Caki2 (cell line): Measurements from ENCODE around the gene ADCY1. TPM values are rescaled to one million over a fixed set of nuclear protein-coding genes. Genes with fewer than 3 reads are reported as not detected.

Experiments
- DNase-seq: peaks from one replicate; pipeline ENCODE4 v3.0.0-alpha.2; 2015; ENCODE audit warnings: low read depth
- in situ Hi-C: cut with HindIII; loops from 2 replicates; pipeline ENCODE4 v1.10.0; 2016; ENCODE audit warnings: low sequenced_read_pairs, low pct_unique_long_range_greater_than_20kb, mixed read lengths
- total RNA-seq: library from RNA; depleted of rRNA; stranded (reverse); fragments of >200 nt; shearing (Covaris generic); gene quantifications from 2 replicates; pipeline ENCODE4 v1.2.3, GENCODE V29; 2014; ENCODE audit warnings: low replicate concordance

The ADCY1 gene
- total RNA-seq, 1 experiment from 2014 or later: not detected

DNA sequence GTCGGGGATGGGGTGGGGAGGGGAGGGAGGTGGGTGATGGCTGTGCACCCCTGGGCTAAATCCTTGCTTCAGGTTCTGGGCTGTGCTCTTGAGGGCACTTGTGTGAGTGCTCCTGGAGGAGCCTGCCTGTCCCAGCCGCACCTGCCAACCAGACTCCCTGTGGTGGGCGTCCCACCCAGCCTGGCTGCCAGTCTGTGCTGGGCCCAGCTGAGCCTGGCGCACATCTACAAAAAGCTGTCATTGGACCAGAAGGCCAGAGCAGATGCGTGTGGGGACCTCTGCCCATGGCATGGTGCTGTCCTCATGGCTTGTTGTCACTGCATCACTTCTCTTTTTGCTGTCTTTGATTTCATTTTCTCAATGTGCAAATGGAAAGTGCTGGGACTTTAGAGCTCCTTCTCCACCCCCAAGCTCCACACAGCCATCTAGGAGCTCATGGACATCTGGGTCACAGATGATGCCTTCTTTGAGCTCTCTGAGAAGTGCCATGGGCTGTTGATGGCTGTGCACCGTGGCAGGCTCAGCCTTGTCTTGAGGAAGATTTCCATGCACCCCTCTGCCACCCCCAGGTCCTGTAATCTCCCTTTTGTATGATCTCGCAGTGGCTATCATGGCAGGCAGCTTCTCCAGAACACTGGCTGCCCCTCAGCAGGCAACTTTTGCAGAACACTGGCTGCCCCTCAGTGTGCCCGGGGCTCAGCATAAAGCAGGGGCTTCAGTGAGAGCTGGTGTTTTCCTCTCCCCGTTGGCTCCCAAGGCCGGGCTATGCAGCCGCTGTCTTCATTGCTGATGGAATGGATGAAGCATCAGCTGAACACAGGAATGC lies 83.9 kb downstream of the ADCY1 start:
- no peak for DNase-seq
- in situ Hi-C loops: no loop called here

DNA sequence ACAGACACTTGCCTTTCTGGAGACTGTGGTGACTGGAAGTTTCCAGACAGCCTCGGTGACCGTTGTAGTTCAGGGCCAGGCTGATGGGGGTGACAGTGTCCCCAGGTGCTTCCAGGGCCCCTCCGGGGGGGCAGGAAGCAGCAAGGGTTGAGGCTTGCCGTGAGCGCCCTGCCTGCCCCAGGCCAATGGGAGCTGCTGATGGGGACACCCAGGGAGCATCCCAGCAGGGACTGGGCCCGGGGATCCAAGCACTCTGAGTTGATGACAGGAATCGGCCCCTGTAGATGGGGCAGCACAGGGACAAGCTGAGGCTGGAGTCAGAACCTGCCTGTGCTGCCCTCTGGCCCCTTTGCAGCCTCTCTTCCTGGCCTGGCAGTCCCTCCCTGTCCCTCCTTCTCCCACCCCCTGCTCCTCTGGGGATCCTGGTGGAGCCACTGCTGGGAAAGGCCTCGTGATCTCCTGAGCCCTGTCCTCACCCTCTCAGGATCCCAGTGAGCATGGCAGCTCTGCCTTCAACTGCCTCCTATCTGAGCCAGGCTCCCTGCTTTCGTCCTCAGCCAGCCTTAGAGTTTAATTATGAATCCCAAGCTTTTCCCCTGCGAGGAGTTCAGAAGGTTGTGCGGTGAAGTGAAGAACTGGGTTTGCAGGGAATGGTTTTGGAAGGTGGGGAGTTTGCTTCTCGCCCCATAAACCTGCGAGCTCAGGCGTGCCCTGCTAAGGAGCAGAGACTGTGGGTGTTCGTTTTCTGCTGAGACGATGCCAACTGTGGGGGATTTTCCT lies 84.7 kb downstream of the ADCY1 start:
- in situ Hi-C loops: no loop called here
- DNase-seq: no peak

DNA sequence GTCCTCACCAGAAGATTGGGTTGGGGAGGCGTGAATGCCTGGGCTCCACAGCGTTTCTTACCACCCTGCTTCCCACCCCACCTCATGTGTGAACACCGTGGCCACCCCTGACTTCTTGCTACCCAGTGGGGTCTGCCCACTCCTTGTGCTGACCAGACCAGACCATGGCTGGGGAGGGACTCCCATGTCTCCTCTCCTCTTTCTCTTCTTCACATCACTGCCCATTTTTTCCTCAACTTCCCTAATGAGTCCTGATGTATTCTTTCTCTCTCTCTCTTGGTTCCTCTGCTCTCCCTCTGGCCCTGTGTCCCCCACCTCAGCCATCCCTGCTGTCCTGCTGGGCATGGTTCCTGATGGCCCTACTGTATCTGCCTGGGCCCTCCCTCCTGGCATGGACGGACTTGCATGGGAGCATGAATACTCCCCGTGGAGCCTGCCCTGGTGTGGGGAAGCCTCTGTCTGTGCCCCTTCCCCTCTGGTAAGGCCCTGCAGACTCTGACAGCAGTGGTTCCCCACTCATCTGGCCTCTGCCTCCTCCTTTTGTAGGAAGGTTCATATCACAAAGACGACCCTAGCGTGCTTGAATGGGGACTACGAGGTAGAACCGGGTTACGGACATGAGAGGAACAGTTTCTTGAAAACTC lies 85.5 kb downstream of the ADCY1 start:
- in situ Hi-C loops: no loop called here
- no peak for DNase-seq

DNA sequence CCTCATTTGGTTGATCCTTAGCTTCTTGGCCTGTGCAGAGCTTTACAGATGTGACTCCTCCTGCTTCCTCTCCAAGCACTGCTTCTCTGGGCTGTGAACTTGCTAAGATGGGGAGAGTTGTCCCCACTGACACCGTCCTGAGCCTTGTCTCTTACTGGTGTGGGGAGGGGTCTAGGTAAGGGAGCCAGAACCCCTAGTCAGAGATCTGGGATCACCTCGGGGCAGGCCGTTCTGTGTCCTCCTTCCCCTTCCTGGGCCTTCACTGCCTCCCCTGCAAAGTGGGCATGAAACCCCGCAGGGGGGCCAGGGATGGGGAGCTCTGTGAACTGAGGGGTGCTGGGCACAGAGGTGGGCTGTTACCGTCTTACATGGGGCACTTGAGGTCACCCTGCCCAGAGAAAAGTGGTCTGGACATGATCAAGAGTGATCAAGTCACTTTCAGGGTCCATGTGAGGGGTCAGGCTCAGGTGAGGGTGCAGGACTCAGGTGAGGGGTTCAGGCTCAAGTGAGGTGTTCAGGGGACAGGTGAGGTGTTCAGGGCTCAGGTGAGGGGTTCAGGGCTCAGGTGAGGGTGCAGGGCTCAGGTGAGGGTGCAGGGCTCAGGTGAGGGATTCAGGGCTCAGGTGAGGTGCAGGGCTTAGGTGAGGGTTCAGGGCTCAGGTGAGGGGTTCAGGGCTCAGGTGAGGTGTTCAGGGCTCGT lies 86.2 kb downstream of the ADCY1 start:
- in situ Hi-C loops: no loop called here
- no peak for DNase-seq

DNA sequence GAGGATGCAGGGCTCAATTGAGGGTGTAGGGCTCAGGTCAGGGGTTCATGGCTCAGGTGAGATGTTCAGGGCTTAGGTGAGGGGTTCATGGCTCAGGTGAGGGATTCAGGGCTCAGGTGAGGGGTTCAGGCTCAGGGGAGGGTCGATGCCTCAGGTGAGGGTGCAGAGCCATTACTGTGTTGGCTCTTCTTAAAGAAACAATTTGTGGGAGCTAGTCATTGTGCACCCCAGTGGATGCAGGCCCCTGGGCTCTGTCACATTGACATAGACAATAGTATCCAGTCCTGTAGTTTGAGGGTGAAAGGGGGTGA lies 86.7 kb downstream of the ADCY1 start:
- in situ Hi-C loops: no loop called here
- DNase-seq: no peak

DNA sequence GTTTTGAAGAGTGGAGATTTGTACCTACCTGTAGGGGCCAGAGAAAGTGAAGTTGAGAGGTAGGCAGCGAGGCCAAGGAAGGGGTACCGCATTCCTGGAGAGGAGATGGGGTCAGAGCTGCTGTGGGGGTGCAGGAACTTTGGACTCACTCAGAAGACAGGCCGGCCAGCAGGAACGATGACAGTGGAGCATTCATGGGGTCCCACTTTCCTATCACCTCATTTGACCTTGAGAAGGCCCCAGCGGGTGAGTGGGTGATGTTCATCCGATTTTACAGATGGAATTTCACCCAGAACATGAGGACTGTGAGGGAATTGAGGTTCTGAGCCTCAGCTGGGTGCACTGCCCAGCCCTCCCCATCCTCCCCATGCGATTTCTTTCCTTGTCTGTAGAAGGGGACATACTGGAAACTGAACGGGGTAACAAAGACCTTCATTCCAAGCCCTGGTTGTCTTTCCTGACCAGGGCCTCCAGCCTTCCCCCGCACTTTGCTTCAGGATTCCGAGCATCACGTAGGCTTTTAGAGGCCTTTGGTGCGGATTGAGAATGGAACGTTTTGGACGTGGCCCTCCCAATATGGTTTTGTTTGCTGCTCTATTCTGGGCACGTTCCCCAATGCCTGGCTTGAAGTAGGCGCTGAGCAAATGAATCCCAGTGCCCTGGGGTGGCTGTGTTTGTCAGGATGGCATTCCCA lies 87.3 kb downstream of the ADCY1 start:
- in situ Hi-C loops: no loop called here
- DNase-seq: no peak

DNA sequence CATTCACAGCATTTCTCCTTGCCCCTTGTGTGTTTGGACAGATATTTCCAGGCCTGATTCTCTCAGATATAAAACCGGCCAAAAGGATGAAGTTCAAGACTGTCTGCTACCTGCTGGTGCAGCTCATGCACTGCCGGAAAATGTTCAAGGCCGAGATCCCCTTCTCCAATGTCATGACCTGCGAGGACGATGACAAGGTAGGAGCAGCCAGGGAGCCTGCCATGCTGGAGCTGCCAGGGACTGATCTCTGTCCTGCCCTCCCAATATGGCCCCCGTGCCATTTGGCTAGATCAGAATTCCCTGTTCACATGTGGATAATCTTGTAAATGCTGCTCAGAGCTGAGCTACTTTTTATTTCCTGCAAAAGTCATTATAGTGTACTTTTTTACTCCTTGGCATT lies 87.8 kb downstream of the ADCY1 start:
- no peak for DNase-seq
- in situ Hi-C loops: no loop called here

DNA sequence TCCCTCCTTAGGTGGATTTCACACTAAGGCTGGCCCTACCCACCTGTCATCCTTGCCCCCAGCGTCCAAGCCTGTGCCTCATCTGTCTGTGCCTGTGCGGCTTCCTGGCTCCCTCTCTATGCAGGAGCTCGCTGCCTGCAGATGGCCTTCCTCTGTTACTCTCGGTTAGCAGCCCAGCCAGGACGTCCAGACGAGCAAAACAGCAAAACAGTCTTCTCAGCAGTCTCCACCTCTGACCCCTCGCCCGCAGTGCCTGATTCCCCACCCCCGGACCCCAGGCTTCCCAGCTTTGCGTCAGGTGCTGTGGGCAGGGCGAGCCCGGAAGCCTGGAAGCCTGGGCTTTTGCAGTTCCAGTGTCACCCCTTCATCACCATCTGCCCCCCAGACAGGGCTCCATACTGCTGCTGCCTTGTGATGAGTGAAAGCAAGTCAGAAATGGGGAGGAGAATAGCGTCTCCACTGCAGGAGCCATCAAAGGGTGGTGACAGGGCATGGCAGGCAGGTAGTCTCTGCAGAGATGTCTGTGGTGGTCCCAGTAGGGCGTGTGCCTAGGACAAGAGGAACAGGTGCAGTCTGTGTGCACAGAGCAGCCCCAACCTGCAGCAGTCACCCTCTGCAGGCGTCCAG lies 88.5 kb downstream of the ADCY1 start:
- DNase-seq: no peak
- in situ Hi-C loops: no loop called here

DNA sequence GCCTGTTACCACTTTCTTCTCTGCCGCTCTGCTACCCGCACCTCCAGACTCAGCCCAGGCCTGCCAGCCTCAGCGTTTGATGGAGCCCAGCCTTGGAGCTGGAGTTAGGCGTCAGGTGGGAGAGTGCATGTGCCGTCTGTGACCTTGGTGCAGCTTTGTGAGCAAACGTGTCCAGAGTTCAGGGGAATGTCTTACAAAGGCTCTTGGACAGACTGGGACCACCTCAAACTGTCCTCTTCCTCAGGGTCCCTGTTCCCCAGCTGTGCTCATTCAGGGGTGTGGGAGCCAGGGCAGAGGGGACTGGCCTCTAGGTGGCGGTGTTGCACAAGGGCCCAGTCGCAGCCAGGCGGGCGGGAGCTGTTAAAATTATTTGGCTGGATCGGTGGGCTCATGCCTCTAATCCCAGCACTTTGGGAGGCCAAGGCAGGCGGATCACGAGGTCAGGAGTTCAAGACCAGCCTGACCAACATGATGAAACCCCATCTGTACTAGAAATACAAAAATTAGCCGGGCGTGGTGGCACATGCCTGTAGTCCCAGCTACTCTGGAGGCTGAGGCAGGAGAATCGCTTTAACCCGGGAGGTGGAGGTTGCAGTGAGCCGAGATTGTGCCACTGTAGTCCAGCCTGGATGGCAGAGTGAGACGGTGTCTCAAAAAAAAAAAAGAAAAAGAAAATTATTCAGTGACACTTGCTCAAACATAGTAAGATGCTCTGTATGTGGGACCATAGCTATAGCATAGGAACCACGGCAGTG lies 89.2 kb downstream of the ADCY1 start:
- no peak for DNase-seq
- in situ Hi-C loops: no loop called here

DNA sequence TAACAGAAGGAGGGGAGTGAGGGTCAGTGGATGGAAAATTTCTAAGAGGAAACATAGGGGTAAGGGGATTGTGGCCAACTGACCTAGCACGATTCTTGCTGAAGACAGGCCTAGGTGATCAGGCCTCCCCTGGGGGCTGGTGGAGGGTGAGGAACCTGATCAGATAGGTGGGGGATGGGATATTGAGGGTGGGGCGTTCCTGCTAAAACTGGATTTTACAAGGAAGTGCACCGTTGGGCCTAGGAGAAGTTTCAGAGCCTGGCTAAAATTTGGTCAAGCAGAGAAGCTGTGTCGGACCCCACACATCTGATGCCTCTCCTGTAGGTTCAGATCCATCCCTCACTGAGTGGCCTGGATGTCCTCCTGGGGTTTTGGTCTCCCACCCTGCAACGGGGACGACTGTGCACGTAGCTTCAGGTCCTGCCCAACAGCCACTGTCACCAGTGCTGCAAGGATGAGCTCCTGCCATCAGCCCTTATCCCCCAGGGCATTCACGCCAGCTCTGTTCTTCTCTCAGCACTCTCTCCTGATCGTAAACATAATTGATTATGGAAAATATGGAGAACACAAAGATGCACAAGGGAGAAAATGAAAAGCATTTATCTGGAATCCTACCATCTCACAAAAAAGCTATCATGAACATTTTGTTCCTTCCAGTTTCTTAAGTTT lies 89.9 kb downstream of the ADCY1 start:
- no peak for DNase-seq
- in situ Hi-C loops: no loop called here

DNA sequence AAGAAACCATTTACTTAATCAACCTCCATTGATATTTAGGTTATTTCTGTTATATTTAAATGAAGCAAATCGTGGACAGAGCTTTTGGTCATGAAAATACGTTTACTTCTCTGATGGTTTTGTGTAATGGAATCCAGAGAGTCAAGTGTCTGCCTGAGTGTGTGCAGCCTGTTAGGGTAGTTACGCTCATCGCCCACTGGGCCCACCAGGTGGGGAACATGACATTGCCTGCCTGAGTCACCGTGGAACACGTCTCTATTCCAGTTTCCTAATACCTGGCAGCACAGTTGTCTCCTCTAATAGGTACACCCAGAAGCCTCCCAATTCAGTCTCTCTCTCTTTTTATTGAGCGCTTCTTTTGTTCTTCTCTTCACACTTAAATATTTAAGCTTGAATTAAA lies 91.0 kb downstream of the ADCY1 start:
- in situ Hi-C loops: no loop called here

DNA sequence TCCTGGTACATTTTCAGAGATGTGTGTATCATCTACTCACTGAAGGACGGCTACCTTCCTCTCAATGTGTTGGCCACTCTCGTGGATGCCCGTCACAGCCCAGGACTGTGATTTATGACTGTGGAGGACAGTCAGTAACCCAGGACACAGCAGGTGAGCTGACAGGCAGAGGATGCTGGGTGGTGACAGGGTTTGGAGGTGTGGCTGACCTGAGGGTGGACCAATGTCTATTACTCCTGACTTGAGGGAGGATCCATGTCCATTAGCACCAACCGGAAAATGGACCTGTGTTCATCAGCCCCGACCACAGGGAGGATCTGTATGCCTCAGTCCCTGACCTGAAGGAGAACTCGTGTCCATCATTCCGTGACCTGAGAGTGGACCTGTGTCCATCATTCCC lies 96.1 kb downstream of the ADCY1 start:
- no peak for DNase-seq
- in situ Hi-C loops: no loop called here

More for the DNA sequence above, 91.0 kb downstream of the ADCY1 start:
- DNase-seq: no peak

DNA sequence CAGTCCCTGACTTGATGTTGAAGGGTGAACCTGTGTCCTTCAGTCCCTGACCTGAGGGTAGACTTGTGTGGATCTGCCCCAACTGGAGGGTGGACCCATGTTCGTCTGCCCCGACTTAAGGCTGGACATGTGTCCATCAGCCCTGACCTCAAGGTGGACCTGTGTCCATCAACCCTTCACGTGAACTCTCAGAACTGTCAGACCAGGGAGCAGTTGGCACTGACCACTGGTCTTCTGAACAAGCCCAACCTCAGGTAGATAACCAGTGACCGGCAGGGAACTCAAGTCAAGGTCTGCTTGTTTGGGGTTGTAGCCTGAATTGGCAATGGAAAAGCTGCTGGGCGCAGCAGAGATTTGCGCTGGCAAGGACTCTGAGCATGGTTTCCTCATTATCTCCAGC lies 96.5 kb downstream of the ADCY1 start:
- no peak for DNase-seq
- in situ Hi-C loops: no loop called here

DNA sequence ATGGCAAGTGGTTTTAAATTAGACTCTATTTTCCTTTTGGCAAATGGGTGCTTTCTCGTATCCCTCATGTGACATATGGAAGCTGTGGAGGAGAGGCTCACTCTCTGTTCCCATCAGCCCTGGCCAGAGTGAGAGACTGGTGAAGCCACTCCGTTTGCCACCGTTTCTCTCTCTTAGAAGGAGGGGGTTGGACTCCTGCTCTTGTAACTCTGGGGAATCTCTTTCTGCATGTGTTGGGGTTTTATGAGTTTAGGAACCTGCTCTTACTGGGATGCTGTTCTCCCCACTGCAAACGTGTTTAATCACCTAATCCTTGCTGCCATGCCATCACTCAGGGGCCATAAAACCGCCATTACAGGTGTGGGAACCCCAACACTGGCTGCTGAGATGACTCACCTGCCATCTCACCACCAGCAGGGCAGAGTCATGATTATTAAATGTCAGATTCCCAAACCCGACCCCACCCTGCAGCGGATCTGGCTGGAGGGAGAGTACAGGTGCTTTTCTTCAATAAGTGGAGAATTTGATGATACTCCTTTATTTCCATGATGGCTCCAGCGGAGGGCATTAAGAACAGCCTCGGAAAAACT lies 103.2 kb downstream of the ADCY1 start:
- in situ Hi-C loops: no loop called here
- no peak for DNase-seq

DNA sequence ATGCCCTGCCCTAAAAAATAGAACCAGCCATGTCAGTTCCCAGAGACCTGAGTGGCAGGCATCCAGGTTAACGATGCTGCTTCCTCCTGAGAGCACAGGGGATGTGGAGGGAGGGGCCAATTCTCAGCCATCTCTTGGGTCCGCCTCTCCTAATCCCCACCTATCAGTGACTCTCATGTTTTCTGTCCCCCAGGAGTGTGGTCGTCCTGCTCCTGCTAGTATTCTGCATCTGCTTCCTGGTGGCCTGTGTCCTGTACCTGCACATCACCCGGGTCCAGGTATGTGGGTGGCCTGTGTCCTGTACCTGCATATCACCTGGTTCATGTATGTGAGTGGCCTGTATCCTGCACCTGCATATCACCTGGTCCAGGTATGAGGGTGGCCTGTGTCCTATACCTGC lies 105.3 kb downstream of the ADCY1 start:
- DNase-seq: no peak
- in situ Hi-C loops: no loop called here

DNA sequence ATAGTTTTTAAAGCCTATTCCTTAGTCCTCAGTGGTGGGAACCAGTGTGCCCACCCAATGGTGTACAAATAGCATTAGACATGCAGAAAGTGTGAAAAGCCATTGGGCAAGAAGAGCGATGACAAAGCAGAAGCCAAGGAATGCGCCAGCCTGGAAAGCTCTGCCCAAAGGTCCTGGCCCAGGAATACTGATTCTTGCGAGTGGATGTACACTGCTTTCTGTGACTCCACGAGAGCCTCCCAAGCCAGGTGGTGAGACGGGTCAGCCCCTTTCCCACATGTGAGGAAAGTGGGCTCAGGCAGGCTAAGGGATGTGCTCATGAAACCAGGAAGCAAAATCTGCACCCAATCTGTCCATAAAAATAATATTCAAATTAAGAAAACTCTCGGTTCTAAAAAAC lies 106.6 kb downstream of the ADCY1 start:
- in situ Hi-C loops: no loop called here
- DNase-seq: no peak
